GM12872 (cell line): ENCODE measurements around the gene VPS45.

Source experiments
- TF ChIP-seq, protein P1 (sequence below): IDR thresholded peaks from 3 replicates; pipeline ENCODE4 v1.5.1; 2011; ENCODE audit warnings: low read depth, mild to moderate bottlenecking, low read length, moderate library complexity; ENCODE audit not compliant: insufficient read depth

The VPS45 gene

GRCh38 chr1:150110116-150110515 is 42.5 kb downstream of the VPS45 start:
- TF ChIP-seq, protein P1, sequence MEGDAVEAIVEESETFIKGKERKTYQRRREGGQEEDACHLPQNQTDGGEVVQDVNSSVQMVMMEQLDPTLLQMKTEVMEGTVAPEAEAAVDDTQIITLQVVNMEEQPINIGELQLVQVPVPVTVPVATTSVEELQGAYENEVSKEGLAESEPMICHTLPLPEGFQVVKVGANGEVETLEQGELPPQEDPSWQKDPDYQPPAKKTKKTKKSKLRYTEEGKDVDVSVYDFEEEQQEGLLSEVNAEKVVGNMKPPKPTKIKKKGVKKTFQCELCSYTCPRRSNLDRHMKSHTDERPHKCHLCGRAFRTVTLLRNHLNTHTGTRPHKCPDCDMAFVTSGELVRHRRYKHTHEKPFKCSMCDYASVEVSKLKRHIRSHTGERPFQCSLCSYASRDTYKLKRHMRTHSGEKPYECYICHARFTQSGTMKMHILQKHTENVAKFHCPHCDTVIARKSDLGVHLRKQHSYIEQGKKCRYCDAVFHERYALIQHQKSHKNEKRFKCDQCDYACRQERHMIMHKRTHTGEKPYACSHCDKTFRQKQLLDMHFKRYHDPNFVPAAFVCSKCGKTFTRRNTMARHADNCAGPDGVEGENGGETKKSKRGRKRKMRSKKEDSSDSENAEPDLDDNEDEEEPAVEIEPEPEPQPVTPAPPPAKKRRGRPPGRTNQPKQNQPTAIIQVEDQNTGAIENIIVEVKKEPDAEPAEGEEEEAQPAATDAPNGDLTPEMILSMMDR: no peak

DNA sequence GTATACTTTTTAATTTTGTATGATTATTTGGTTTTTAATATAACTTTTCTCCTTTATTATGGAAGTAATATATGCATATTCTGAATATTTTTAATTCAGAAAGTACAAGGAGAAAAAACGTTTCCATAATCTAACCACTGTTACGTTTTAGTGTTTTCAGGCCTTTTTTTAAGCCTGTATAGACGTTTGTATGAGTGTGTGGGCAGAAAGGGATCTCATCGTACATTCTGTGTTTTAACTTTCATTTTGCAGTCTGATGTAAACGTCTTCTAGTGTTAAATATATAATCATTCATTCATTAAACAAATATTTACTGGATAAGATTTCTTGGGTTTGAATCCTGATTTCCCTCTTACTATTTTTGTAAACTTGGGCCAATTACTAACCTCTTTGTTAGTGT is 44.1 kb downstream of the VPS45 start:
- TF ChIP-seq, protein P1: no peak

- TF ChIP-seq, protein P1: no peak
Observed at GRCh38 chr1:150115121-150115520, 47.5 kb downstream of the VPS45 start.

DNA sequence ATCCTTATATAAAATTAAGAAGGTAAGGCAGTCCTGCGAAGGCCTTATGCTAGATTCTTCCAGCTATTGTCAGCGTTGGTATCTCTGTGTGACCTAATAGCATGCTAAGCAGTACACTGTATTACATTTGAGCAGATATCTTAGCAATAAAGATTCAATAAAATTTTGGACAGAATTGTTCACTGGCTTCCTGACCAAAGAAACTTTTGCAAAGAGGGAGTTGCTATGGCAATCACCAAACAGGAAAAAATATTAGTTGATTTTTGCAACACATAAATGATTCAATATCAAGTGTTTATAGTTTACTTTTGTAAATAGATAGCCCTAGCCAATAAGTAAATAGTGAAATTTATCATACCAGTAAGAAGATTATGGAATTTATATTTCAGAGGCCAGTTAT is 51.1 kb downstream of the VPS45 start:
- TF ChIP-seq, protein P1: no peak

GRCh38 chr1:150121236-150121862 is 53.8 kb downstream of the VPS45 start:
- TF ChIP-seq, protein P1: no peak

GRCh38 chr1:150126811-150127210 is 59.2 kb downstream of the VPS45 start:
- TF ChIP-seq, protein P1: no peak

DNA sequence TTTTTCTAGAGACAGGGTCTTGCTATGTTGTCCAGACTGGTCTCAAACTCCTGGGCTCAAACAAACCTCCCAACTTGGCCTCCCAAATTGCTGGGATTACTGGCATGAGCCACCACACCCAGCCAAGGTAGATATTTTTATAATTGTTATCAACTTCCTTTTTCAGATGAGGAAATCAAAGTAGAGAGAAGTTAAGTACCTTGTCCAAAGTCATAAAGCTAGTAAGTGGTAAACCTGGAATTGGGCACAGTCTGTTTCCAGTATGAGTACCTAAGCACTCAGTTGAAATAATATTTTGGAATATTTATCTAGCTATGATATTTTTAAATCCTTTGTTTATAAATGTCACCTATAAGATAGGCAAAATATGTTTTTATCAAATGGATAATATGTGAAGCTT is 59.9 kb downstream of the VPS45 start:
- TF ChIP-seq, protein P1: no peak
